K562 (cell line): Measurements from ENCODE around the gene ARMC7. TPM values are rescaled to one million over a fixed set of nuclear protein-coding genes. Genes with fewer than 3 reads are reported as not detected.

ENCODE experiments used
- ATAC-seq: fragments of 200-7000 bp; cut with Tn5 transposase; 3 replicates; pipeline ENCODE4 v1.9.1; 2020; ENCODE audit warnings: moderate library complexity
- BruUV-seq: library from RNA; stranded (reverse); fragments of 400-500 nt; replicated peaks from 2 replicates; lab custom pipeline; 2021; lab: Mats Ljungman, UMichigan
- CTCF ChIA-PET: fragments of 300-600 bp; formaldehyde crosslinking; extraction: SDS; loops from one replicate; lab custom pipeline; 2021; ENCODE audit warnings: low intra/inter-chr PET ratio; lab: Yijun Ruan, JAX
- POLR2A ChIA-PET: fragments of 300-600, 350-650 bp; sonication (Branson Sonifier 250); formaldehyde crosslinking; extraction: SDS; loops from one replicate; lab custom pipeline; 2021; ENCODE audit warnings: antibody characterized with exemption, inconsistent platforms; lab: Yijun Ruan, JAX
- DNase-seq, 4 experiments: peaks; one replicate each; pipeline versions ENCODE4 v3.0.0 to v3.0.0-alpha.2; 2011 to 2018; ENCODE audit warnings: low spot score in 3 of 4, mixed read lengths in 3 of 4; ENCODE audit errors: extremely low read depth in 1 of 4
- FAIRE-seq: peaks from 2 replicates; lab custom pipeline; 2011; peaks lifted over from hg19 to GRCh38; lab: Jason Lieb, UNC
- H2AFZ ChIP-seq: 2 replicates; pipeline ENCODE4 v1.6.0; 2011; ENCODE audit warnings: low read depth, low read length, control low read depth, inconsistent platforms
- H3K27ac ChIP-seq: fragments of 200-600 bp; 3 replicates; pipeline ENCODE4 v1.8.0; 2011; ENCODE audit warnings: low read depth, mild to moderate bottlenecking, control low read depth, inconsistent platforms, low read length, moderate library complexity, mixed read lengths; ENCODE audit errors: extremely low read depth
- H3K27me3 ChIP-seq, 2 experiments: fragments of 300-600 bp in 1 of 2; 2 replicates in 1 of 2; 3 replicates in 1 of 2; pipeline versions ENCODE4 v1.6.0 to v1.8.0; 2011; ENCODE audit warnings: inconsistent platforms in 2 of 2, low read length in 2 of 2, mild to moderate bottlenecking in 1 of 2, mixed read lengths in 1 of 2, moderate library complexity in 1 of 2; ENCODE audit not compliant: control insufficient read depth in 2 of 2, insufficient read depth in 2 of 2
- H3K36me3 ChIP-seq: fragments of 300-600 bp; 3 replicates; pipeline ENCODE4 v1.8.0; 2011; ENCODE audit warnings: mild to moderate bottlenecking, low read length, inconsistent platforms; ENCODE audit not compliant: control insufficient read depth, insufficient read depth
- H3K4me1 ChIP-seq, 2 experiments: fragments of 200-600 bp in 1 of 2; replicated peaks in 1 of 2; 2 replicates in 1 of 2; 3 replicates in 1 of 2; pipeline versions ENCODE4 v1.5.1 to v1.8.0; 2011; ENCODE audit warnings: inconsistent platforms in 2 of 2, low read length in 2 of 2, mild to moderate bottlenecking in 1 of 2, mixed read lengths in 1 of 2, moderate library complexity in 1 of 2; ENCODE audit not compliant: control insufficient read depth in 2 of 2, insufficient read depth in 2 of 2
- H3K4me2 ChIP-seq: 2 replicates; pipeline ENCODE4 v1.6.1; 2011; ENCODE audit warnings: low read length, control low read depth, inconsistent platforms, mixed read lengths; ENCODE audit not compliant: insufficient read depth
- H3K4me3 ChIP-seq: fragments of 200-600 bp; sonication (generic), shearing (Covaris generic); 2 replicates; pipeline ENCODE4 v1.5.1; 2016; ENCODE audit warnings: control low read depth, inconsistent platforms
- H3K79me2 ChIP-seq: fragments of 200-600 bp; 3 replicates; pipeline ENCODE4 v1.8.0; 2011; ENCODE audit warnings: low read length, inconsistent platforms; ENCODE audit not compliant: control insufficient read depth, insufficient read depth
- H3K9ac ChIP-seq, 2 experiments: 2 replicates each; pipeline versions ENCODE4 v1.6.0 to v1.6.1; 2011; ENCODE audit warnings: low read depth in 2 of 2, low read length in 2 of 2, control low read depth in 1 of 2, inconsistent platforms in 1 of 2, mild to moderate bottlenecking in 1 of 2, mixed read lengths in 1 of 2; ENCODE audit not compliant: insufficient read depth in 1 of 2
- H3K9me1 ChIP-seq: one replicate; pipeline ENCODE4 v1.6.0; 2011; ENCODE audit warnings: inconsistent platforms, mild to moderate bottlenecking, low read length, moderate library complexity; ENCODE audit not compliant: control insufficient read depth, insufficient read depth
- H3K9me3 ChIP-seq: replicated peaks from 2 replicates; pipeline ENCODE4 v1.5.1; 2011; ENCODE audit warnings: low read depth, low read length, inconsistent platforms; ENCODE audit not compliant: control insufficient read depth, insufficient read depth
- H4K20me1 ChIP-seq: replicated peaks from 2 replicates; pipeline ENCODE4 v1.6.1; 2011; ENCODE audit warnings: low read length, inconsistent platforms, mixed read lengths; ENCODE audit not compliant: control insufficient read depth, insufficient read depth
- CBFA2T2 ChIP-seq: fragments of 450-650 bp; conservative IDR thresholded peaks from 2 replicates; pipeline ENCODE4 v1.6.1; 2017; ENCODE audit warnings: mild to moderate bottlenecking
- HDAC1 ChIP-seq, 2 experiments: fragments of 450-650 bp; IDR thresholded peaks; 2 replicates each; pipeline ENCODE4 v1.6.1; 2016 to 2017; ENCODE audit warnings: inconsistent platforms in 1 of 2, mild to moderate bottlenecking in 1 of 2, moderate library complexity in 1 of 2
- HDAC6 ChIP-seq: IDR thresholded peaks from 2 replicates; pipeline ENCODE4 v1.6.1; 2012; ENCODE audit warnings: low read depth, mild to moderate bottlenecking, control low read depth, inconsistent platforms, low read length, moderate library complexity
- IRF9 ChIP-seq: fragments of 450-650 bp; IDR thresholded peaks from 2 replicates; pipeline ENCODE4 v1.6.1; 2016; ENCODE audit warnings: missing biosample characterization, missing genetic modification characterization
- MAFK ChIP-seq: IDR thresholded peaks from 2 replicates; pipeline ENCODE4 v1.6.1; 2011; ENCODE audit warnings: low read length, improper control_type of control experiment
- MTA3 ChIP-seq: fragments of 450-650 bp; formaldehyde crosslinking; IDR thresholded peaks from 2 replicates; pipeline ENCODE4 v1.6.1; 2017; ENCODE audit warnings: mild to moderate bottlenecking, borderline replicate concordance
- NFATC3 ChIP-seq: fragments of 450-650 bp; IDR thresholded peaks from 2 replicates; pipeline ENCODE4 v1.6.1; 2017; ENCODE audit warnings: mild to moderate bottlenecking
- POLR2A ChIP-seq: fragments of 450-650 bp; conservative IDR thresholded peaks from 2 replicates; pipeline ENCODE4 v1.6.1; 2016
- SLC30A9 ChIP-seq: fragments of 250-450 bp; sonication (Bioruptor Pico); IDR thresholded peaks from 2 replicates; pipeline ENCODE4 v1.8.0; 2022; ENCODE audit warnings: mild to moderate bottlenecking, moderate library complexity
- TAF15 ChIP-seq: fragments of 200-400 bp; formaldehyde crosslinking; IDR thresholded peaks from 2 replicates; pipeline ENCODE4 v1.6.1; 2017; ENCODE audit warnings: mild to moderate bottlenecking, low read depth, low read length, moderate library complexity
- TCFL5 ChIP-seq: fragments of 250-450 bp; sonication (Bioruptor Pico); conservative IDR thresholded peaks from 2 replicates; pipeline ENCODE4 v1.6.1; 2021; ENCODE audit warnings: mild to moderate bottlenecking, moderate library complexity, matching md5 sums
- ZBTB9 ChIP-seq: fragments of 450-650 bp; formaldehyde crosslinking; IDR thresholded peaks from 2 replicates; pipeline ENCODE4 v1.4.0; 2020; ENCODE audit warnings: mild to moderate bottlenecking, moderate library complexity
- ZNF592 ChIP-seq: fragments of 450-650 bp; IDR thresholded peaks from 2 replicates; pipeline ENCODE4 v1.6.1; 2017; ENCODE audit warnings: antibody characterized with exemption, mild to moderate bottlenecking
- WGBS: fragments of 100-300 bp; shearing (Covaris generic); methylation state at CpG from one replicate; pipeline ENCODE4 v1.1.6; 2016; ENCODE audit warnings: low coverage, mixed read lengths; ENCODE audit not compliant: insufficient coverage; ENCODE audit errors: missing lambda C conversion rate; 5-methylcytosine and 5-hydroxymethylcytosine counted together
- in situ Hi-C: fragments of 300-500 bp; cut with MboI; formaldehyde crosslinking; loops from 4 replicates; pipeline ENCODE4 v1.15.0; 2018; ENCODE audit warnings: inconsistent platforms, mixed read lengths
- intact Hi-C: fragments of 100-400 bp; cut with micrococcal nuclease; formaldehyde crosslinking; loops from 2 replicates; pipeline ENCODE4 v1.14.2; 2022
- polyA plus RNA-seq, 8 experiments: library from polyadenylated mRNA; depleted of rRNA in 4 of 8; stranded (reverse) in 5 of 8; unstranded in 3 of 8; fragments of >200 nt; fragmentation: Nextera tagmentation in 2 of 8; fragmentation: Illumina TruSeq in 1 of 8; extraction: Ambion mirVana in 2 of 8; extraction: Trizol in 1 of 8; gene quantifications; 2 replicates each; pipeline versions ENCODE4 v1.2.1 to v1.2.3, GENCODE V29; 2011 to 2014; ENCODE audit warnings: inconsistent platforms in 1 of 8, missing spikeins in 1 of 8
- total RNA-seq, 7 experiments: library from RNA; depleted of rRNA in 6 of 7; stranded (reverse); fragments of >200 nt in 6 of 7; fragmentation: Illumina TruSeq in 2 of 7; extraction: Trizol in 2 of 7; gene quantifications; 2 replicates each; pipeline versions ENCODE4 v1.2.1 to v1.2.3, GENCODE V29; 2011 to 2021; ENCODE audit warnings: low replicate concordance in 1 of 7
- TF ChIP-seq, protein P1 (sequence below): fragments of 450-650 bp; formaldehyde crosslinking; IDR thresholded peaks from 2 replicates; pipeline ENCODE4 v1.4.0; 2020; ENCODE audit warnings: mild to moderate bottlenecking, moderate library complexity

Gene ARMC7
- total and polyA plus RNA-seq, 9 of the 15 experiments (the other 6 are each of a cell fraction or from before 2014, with no cell fraction given), result 1.4 to 15.2 (median 5.9) TPM

- peak overlapping the region; percentile 92; the same call in 1 of the 2 replicates for H2AFZ ChIP-seq
- POLR2A ChIA-PET, result interaction anchor here (0.6 to 5.6 kb wide), 11 partner anchors 10 to 144 kb away, joined by 3 to 51 read pairs (median 3); partner anchors contain the start of genes GGA3, MRPL58, MRPS7 and NUP85
- H3K27ac ChIP-seq, result peak overlapping the region; percentile 90
- WGBS, result 4% methylated on average over 24 of the region's 29 CpGs
- CTCF ChIA-PET, result interaction anchor here (1.0 to 1.6 kb wide), 6 partner anchors 16 to 169 kb away, joined by 3 to 7 read pairs (median 4); partner anchors contain the start of gene KCTD2
- peaks cover 31% of the 10 kb centered on the region; the same call in 2 of the 3 replicates for H3K36me3 ChIP-seq
- peak overlapping the region; percentile 88 to 99 for H3K9ac ChIP-seq
- peaks cover 29% of the 10 kb centered on the region for H3K79me2 ChIP-seq
- peak; percentile 67 to 84 (median 72) for DNase-seq
- no peaks in the 10 kb centered on the region for H3K27me3 ChIP-seq
- peak; percentile 77 for FAIRE-seq
- peak overlapping the region; percentile 80 for H3K4me2 ChIP-seq
- H3K9me3 ChIP-seq, result no peaks in the 10 kb centered on the region
- intact Hi-C loops, result loop anchor here (1.0 to 5.0 kb wide), 3 partner anchors 52 to 71 kb away; partner anchors contain the start of gene SUMO2
- peak; percentile 72 for ATAC-seq
- H3K4me3 ChIP-seq, result peak overlapping the region; percentile 90
- BruUV-seq, result no TSS peak
- H3K9me1 ChIP-seq, result no peaks in the 10 kb centered on the region
- peaks cover 6% of the 10 kb centered on the region; the same call in 1 of the 2 replicates for H4K20me1 ChIP-seq
- peaks cover 15 to 36% of the 10 kb centered on the region in 2 experiments; a peak in 4 of 5 replicates for H3K4me1 ChIP-seq
- in situ Hi-C loops, result no loop called here
- no peak for TF ChIP-seq TAF15
- TF ChIP-seq HDAC6, result no peak
- no peak for TF ChIP-seq TCFL5 (CRISPR knock-in tag)
- TF ChIP-seq NFATC3, result no peak
- TF ChIP-seq CBFA2T2, result no peak
- no peak for TF ChIP-seq MAFK
- TF ChIP-seq POLR2A, result no peak
- TF ChIP-seq SLC30A9 (CRISPR knock-in tag), result no peak
- no peak for TF ChIP-seq HDAC1 (IDR thresholded peaks at IDR 0.05)
- TF ChIP-seq, protein P1, sequence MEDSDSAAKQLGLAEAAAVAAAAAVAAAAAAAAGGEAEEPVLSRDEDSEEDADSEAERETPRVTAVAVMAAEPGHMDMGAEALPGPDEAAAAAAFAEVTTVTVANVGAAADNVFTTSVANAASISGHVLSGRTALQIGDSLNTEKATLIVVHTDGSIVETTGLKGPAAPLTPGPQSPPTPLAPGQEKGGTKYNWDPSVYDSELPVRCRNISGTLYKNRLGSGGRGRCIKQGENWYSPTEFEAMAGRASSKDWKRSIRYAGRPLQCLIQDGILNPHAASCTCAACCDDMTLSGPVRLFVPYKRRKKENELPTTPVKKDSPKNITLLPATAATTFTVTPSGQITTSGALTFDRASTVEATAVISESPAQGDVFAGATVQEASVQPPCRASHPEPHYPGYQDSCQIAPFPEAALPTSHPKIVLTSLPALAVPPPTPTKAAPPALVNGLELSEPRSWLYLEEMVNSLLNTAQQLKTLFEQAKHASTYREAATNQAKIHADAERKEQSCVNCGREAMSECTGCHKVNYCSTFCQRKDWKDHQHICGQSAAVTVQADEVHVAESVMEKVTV (CRISPR knock-in tag), result no peak
- TF ChIP-seq MTA3, result 0 out of 2 replicates have a peak, but pooled peaks have one; percentile 12
- no peak for TF ChIP-seq IRF9
- TF ChIP-seq ZNF592, result peak; percentile 22; the same call in 1 of the 2 replicates
- TF ChIP-seq ZBTB9 (CRISPR knock-in tag), result no peak
Measured at GRCh38 chr17:75130632-75131277, 21.0 kb downstream of the ARMC7 start.
